Activated B cell treated with CpG ODN at 0.5 μM for 24 hours (primary cell): ENCODE data around the gene IER3. TPM values are rescaled to one million over a fixed set of nuclear protein-coding genes. Genes with fewer than 3 reads are reported as not detected.

ENCODE experiments used
- ATAC-seq: fragments of 200-7000 bp; cut with Tn5 transposase; one replicate; pipeline ENCODE4 v1.10.0; 2021; ENCODE audit warnings: low read depth, mild to moderate bottlenecking, moderate library complexity
- CTCF ChIA-PET: fragments of 350-600 bp; sonication (Branson Sonifier 250); formaldehyde crosslinking; loops from one replicate; lab custom pipeline; 2021; ENCODE audit warnings: antibody characterized with exemption; lab: Charles Lee
- POLR2A ChIA-PET: fragments of 350-600 bp; sonication (Branson Sonifier 250); formaldehyde crosslinking; loops from one replicate; lab custom pipeline; 2021; ENCODE audit warnings: antibody characterized with exemption; lab: Charles Lee
- DNase-seq: peaks from one replicate; pipeline ENCODE4 v3.0.0; 2022
- H3K27ac Mint-ChIP-seq: one replicate; pipeline ENCODE4 v1.8.0; 2020; ENCODE audit warnings: mixed read lengths
- H3K27me3 Mint-ChIP-seq: one replicate; pipeline ENCODE4 v1.8.0; 2021; ENCODE audit warnings: mixed read lengths
- H3K36me3 Mint-ChIP-seq: one replicate; pipeline ENCODE4 v1.8.0; 2021; ENCODE audit warnings: low read depth, mixed read lengths
- H3K4me1 Mint-ChIP-seq: one replicate; pipeline ENCODE4 v1.8.0; 2021; ENCODE audit warnings: mixed read lengths
- H3K4me3 Mint-ChIP-seq: one replicate; pipeline ENCODE4 v1.8.0; 2020; ENCODE audit warnings: mild to moderate bottlenecking, mixed read lengths
- H3K9me3 Mint-ChIP-seq: one replicate; pipeline ENCODE4 v1.8.0; 2020; ENCODE audit warnings: mixed read lengths
- CTCF ChIP-seq: fragments of 200-600 bp; IDR thresholded peaks from one replicate; pipeline ENCODE4 v1.8.0; 2022; ENCODE audit warnings: antibody characterized with exemption, mild to moderate bottlenecking
- intact Hi-C: fragments of 100-400 bp; cut with micrococcal nuclease; formaldehyde crosslinking; loops from one replicate; pipeline ENCODE4 v1.15.1; 2024
- total RNA-seq: library from RNA; stranded (reverse); gene quantifications from 2 replicates; pipeline ENCODE4 v1.2.3, GENCODE V29; 2022

IER3 gene
- total RNA-seq, 1 donor from 2014 or later = 3.3 TPM

DNA sequence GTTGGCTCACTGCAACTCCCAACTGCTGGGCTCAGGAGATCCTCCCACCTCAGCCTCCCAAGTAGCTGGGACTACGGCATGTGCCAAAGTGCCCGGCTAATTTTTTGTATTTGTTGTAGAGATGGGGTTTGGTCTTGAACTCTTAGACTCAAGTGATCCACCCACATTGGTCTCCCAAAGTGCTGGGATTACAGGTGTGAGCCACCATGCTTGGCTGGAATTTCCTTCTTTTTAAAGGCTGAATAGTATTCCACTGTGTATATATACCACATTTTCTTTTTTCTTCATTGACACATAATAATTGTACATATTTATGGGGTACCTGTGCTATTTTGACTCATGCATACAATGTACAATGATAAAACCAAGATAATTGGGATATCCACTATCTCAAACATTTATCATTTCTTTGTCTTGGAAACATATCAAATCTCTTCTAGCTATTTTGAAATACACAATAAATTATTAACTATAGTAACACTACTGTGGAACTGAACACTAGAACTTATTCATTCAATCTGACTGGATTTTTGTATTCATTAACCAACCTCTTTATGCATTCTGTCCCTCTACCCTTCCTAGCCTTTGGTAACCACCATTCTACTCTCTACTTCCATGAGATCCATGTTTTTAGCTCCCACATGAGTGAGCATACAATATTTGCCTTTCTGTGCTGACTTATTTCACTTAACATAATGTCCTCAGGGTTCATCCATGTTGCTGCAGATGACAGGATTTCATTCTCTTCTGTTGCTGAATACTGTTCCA is 35.1 kb downstream of the IER3 start:
- Mint-ChIP-seq H3K9me3 (no peaks in the 10 kb centered on the region), H3K36me3 (peaks cover 78% of the 10 kb centered on the region), H3K27me3 (no peaks in the 10 kb centered on the region), H3K4me1 (peaks cover 7% of the 10 kb centered on the region), H3K4me3 (no peak overlapping the region), H3K27ac (no peak overlapping the region)
- no peak for TF ChIP-seq CTCF
- ChIA-PET POLR2A (no interaction called here), CTCF (no interaction called here)
- ATAC-seq (no peak), DNase-seq (no peak)
- intact Hi-C loops = no loop called here

- POLR2A ChIA-PET = no interaction called here
- H3K4me3 Mint-ChIP-seq = no peak overlapping the region
- no peaks in the 10 kb centered on the region for H3K9me3 Mint-ChIP-seq
- H3K27ac Mint-ChIP-seq = no peak overlapping the region
- CTCF ChIA-PET = no interaction called here
- no peaks in the 10 kb centered on the region for H3K27me3 Mint-ChIP-seq
- intact Hi-C loops = no loop called here
- H3K36me3 Mint-ChIP-seq = peaks cover 80% of the 10 kb centered on the region
- ATAC-seq (no peak), DNase-seq (no peak)
- no peak for TF ChIP-seq CTCF
- H3K4me1 Mint-ChIP-seq = peaks cover 7% of the 10 kb centered on the region
Measured at GRCh38 chr6:30707281-30707850, 37.0 kb downstream of the IER3 start.

GRCh38 chr6:30705620-30706019 is 38.7 kb downstream of the IER3 start:
- no peaks in the 10 kb centered on the region for H3K4me1 Mint-ChIP-seq
- peaks cover 67% of the 10 kb centered on the region for H3K36me3 Mint-ChIP-seq
- no peaks in the 10 kb centered on the region for H3K27me3 Mint-ChIP-seq
- H3K4me3 Mint-ChIP-seq = no peak overlapping the region
- ChIA-PET CTCF (no interaction called here), POLR2A (interaction anchor here (2.7 kb wide), 1 partner anchor 12 kb away, joined by 10 read pairs; the partner anchor contains the start of gene MDC1)
- no peak for TF ChIP-seq CTCF
- intact Hi-C loops = no loop called here
- ATAC-seq (no peak), DNase-seq (no peak)
- no peaks in the 10 kb centered on the region for H3K9me3 Mint-ChIP-seq
- no peak overlapping the region for H3K27ac Mint-ChIP-seq

- no peak overlapping the region for H3K27ac Mint-ChIP-seq
- TF ChIP-seq CTCF = no peak
- no peaks in the 10 kb centered on the region for H3K27me3 Mint-ChIP-seq
- DNase-seq (no peak), ATAC-seq (no peak)
- intact Hi-C loops = loop anchor here (1.0 kb wide), 1 partner anchor 14 kb away; the partner anchor contains the start of gene NRM
- ChIA-PET POLR2A (interaction anchor here (1.2 to 2.7 kb wide), 3 partner anchors 10 to 24 kb away, joined by 5 to 10 read pairs (median 6); partner anchors contain the start of gene MDC1), CTCF (interaction anchor here (1.0 to 1.5 kb wide), 3 partner anchors 12 to 27 kb away, joined by 3 to 4 read pairs (median 4); no protein-coding TSS in a partner anchor)
- peaks cover 68% of the 10 kb centered on the region for H3K36me3 Mint-ChIP-seq
- H3K9me3 Mint-ChIP-seq = no peaks in the 10 kb centered on the region
- H3K4me1 Mint-ChIP-seq = no peaks in the 10 kb centered on the region
- H3K4me3 Mint-ChIP-seq = no peak overlapping the region
Measured at GRCh38 chr6:30703821-30704220, 40.5 kb downstream of the IER3 start.

GRCh38 chr6:30703011-30703410 is 41.3 kb downstream of the IER3 start:
- no peak overlapping the region for H3K4me3 Mint-ChIP-seq
- POLR2A ChIA-PET = interaction anchor here (1.2 to 2.7 kb wide), 3 partner anchors 9 to 23 kb away, joined by 5 to 10 read pairs (median 6); partner anchors contain the start of gene MDC1
- CTCF ChIA-PET = interaction anchor here (1.5 kb wide), 1 partner anchor 28 kb away, joined by 4 read pairs; no protein-coding TSS in a partner anchor
- no peaks in the 10 kb centered on the region for H3K9me3 Mint-ChIP-seq
- no peak for TF ChIP-seq CTCF
- no peak overlapping the region for H3K27ac Mint-ChIP-seq
- DNase-seq (no peak), ATAC-seq (no peak)
- intact Hi-C loops = loop anchor here (1.0 kb wide), 1 partner anchor 13 kb away; the partner anchor contains the start of gene NRM
- H3K27me3 Mint-ChIP-seq = no peaks in the 10 kb centered on the region
- peaks cover 61% of the 10 kb centered on the region for H3K36me3 Mint-ChIP-seq
- H3K4me1 Mint-ChIP-seq = no peaks in the 10 kb centered on the region
